Stimulated activated CD4-positive, alpha-beta T cell treated with anti-CD3 and anti-CD28 coated beads, Interleukin-2, amount 100 ng/mL, for 48 hours (primary cell): ENCODE results near the gene FAM124B.

ENCODE experiments used
- DNase-seq, 2 donors: peaks; one replicate each; pipeline ENCODE4 v3.0.0-alpha.2; 2020

Gene FAM124B, protein sequence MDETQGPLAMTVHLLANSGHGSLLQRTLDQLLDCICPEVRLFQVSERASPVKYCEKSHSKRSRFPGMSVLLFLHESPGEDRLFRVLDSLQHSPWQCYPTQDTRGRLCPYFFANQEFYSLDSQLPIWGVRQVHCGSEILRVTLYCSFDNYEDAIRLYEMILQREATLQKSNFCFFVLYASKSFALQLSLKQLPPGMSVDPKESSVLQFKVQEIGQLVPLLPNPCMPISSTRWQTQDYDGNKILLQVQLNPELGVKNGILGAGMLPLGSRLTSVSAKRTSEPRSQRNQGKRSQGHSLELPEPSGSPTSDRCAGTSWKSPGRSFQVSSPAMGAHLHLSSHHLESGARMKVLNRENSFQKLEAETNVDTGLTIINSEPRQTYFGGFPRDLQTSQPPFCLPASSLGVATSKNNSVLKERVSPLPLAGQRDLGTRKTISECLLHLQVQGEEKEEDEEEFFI

DNA sequence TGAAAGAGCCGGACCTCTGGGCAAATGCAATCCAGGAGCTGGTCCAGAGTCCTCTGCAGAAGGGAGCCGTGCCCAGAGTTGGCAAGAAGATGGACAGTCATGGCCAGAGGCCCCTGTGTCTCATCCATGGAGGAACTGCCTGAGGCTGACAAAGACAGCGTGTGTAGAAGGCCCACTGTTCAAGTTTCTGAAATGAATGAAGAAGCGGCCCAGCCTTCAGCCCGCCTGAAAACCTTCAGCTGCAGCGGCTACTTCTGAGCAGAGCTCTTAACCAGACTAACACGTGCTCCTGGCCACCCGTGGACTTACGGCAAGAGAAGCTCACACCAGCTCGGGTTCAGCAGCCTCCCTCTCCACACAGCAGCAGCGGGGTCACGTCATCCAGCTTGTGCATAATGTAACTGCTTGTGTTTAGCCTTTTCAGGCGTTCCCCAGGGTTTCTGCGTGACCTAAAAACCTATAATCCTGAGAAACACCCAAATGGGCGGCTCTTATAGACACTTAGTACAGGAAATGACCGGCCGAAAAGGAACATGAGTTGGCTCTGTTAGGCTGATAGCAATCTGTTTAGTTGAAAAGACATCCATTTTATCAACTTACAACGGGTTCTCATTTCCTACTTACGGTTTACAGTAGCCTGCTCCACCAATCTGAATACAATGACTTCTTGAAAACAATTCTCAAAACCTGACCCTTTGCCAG lies at the start of gene FAM124B:
Gene FAM124B, minus strand, starts transcription at position 467 of the 702 bp plus-strand sequence. Its CDS starts 339 bp downstream, at position 128.
- DNase-seq, result peak in 1 of 2 donors; percentile 15

DNA sequence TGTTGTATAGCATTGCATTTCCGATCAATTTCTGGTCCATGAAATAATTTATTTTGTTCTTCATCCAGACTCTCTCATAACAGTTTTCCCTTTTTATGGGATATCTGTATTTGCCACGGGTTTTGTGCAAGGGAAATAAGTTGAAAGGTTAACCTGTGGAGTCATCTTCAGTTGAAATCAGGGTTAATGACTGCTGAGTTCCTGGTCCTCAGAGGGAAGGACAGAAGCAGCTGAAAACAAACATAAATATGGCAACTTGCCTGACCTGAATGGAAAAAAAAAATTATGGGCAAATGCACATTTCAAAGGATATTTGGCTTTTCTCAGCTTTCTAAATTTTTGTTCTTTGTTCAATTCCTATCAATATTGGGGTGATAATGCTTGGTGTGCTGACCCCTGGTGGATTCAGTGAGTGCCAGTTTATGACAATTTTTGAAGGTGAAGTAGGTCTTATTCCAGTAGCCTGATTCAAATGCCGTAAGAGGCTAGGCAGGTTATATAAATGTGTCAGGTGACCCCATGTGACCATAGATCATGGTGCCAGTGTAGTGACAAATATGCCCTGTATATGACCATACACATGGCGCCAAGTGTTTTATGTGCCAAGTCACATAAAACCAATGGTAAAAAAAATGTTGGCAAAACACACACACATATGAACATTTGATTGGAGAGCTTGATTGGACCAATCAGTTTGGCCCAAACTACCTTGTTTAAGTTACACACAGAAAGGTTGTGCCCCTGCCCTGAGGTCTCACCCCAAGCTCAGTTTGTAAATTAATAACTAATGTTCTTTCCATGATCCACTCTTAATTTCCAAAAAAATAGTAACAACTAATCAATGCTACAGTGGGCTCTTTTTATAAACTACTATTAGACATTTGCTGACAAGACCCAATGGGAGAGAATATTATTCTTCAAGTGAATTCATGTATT lies 47.6 kb upstream of the FAM124B start:
- DNase-seq, result no peak

DNA sequence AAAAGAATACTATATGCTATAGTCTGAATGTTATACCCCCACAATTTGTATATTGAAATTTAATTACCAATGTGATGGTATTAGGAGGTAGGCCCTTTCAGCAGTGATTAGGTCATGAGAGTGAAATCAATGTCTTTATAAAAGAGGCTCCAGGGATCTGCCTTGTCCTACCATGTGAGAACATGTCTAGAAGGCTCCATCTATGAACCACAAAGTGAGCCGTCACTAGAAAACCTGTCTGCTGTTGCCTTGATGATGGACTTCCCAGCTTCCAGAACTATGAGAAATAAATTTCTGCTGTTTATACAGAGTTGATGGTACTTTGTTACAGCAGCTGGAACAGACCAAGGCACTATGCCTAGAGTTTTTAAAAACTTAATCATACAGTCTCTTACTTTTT lies 46.3 kb upstream of the FAM124B start:
- DNase-seq, result no peak

DNA sequence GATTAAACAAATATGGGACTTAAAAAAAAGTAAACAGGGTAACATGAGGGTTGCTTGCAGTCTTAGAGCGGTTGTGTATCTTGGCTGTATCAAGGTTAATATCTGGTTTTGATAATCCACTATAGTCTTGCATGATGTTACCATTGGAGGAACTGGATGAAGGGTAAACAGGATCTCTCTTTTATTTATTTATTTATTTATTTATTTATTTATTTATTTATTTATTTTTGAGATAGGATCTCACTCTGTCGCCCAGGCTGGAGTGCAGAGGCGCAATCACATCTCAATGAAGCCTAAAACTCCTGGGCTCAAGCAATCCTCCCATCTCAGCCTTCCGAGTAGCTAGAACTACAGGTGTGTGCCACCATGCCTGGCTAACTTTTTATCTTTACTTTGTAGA lies 42.9 kb upstream of the FAM124B start:
- DNase-seq, result no peak

DNA sequence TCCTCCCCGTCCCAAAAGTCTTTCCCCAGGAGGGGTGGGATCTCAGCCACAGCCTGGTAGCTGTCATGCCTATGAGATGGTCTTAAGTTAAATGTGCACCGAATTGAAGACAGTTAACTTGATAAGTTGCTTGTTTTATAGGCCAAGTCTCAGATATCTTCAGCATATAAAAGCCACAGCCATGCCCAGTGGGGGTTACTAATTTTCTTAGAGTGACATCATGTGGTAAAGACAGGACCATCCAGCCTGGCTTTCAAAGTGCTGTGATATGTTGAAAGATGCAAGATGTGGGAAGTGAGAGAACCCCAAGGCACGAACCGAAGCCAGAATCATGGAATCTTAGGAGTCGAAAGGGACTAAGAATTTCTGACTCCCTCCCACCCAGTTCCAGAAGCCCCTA lies 42.1 kb upstream of the FAM124B start:
- no peak for DNase-seq

DNA sequence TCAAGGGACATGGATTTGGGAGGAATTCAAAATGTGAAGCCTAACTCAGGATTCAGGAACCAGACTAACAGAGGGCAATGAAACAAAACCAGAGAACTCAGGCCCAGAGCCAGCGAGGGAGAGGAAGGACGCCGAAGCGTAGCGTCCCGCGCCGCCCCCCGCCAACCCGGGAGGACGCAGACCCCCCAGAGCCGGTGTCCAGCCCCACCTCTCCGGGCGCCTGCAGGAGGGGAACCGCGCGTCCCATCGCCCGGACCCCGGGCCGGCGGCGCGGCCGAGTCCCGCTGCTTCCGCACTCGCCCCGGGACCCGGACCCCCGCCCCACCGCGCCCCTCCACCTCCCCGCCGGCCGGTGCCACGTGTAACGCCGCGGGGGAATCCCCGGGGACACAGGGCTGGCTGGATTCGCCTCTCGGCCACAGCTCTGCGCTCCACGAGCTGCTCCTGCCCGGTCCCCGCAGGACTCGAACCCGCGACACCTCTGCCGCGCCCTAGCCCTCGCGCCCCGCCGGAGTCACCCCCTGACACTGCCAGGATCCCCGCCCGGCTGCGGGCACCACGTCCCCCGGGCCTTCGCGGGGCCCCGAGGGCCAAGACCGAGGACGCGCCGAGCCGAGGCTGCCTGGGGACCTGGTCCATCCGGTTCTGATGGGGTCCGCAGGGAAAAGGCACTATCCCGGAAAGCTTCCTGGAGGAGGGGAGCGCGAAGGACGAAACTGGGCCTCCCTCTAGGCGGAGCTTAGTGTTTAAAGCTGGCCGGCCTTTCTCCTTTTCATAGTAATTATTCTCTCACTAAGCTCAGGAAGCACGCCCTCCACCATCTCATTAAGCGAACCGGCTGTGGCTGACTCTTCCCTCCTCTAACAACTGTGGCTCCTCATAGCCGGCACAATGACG lies 40.4 kb upstream of the FAM124B start:
- DNase-seq, result no peak

DNA sequence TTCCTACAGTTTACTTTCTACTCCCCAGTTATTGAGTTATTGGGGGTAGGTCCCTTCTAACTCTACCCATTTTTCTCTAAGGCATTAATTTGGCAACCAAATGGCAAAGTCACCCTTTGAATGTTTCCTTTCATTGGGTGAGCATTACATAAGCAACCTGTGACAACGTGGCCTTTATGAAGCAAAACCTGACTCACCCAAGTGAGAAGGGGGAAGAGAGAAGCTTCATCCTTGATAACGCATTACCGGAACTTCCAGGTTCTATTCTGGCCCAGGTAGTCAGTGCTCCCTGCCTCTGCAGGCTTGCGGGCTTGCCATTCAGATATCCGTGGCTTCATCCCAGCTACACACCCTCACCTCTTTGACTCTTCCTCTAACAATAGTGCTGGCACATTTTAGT lies 39.1 kb upstream of the FAM124B start:
- DNase-seq, result no peak

DNA sequence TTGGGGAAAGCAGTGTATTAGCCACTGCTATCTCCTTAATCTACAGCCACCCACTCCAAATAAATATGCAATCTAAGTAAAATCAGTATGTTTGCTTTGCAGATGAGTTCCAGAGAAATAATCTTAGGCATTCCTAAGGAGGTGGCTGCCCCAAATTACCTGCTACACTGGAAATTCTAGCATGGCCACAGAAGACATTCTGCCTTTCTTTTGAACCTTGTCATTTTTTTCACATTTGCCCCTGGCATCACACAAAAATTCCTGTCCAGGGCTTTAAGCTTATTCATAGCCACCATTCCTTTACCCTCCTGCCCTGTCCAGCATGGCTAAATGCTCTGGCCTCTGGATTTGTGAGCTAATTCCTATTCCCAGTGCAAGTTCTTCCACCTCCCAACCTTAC lies 36.8 kb upstream of the FAM124B start:
- no peak for DNase-seq

DNA sequence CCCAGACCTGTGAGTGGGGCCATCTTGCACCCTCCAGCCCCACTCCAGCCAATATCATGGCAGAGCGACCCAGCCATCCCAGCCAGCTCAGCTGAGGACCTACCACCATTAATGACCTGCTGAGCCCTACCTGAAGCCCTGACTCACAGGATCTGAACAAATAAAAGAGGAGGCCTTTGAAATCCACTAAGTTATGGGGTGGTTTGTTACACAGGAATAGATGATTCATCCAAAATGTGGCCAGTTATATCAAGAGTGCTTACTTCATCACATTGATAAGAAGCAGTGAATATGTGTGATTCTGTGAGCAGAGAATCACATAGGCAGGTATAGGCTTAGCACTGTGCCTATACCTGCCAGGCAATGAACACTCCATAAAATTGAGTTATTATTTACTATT lies 34.7 kb upstream of the FAM124B start:
- DNase-seq, result no peak

DNA sequence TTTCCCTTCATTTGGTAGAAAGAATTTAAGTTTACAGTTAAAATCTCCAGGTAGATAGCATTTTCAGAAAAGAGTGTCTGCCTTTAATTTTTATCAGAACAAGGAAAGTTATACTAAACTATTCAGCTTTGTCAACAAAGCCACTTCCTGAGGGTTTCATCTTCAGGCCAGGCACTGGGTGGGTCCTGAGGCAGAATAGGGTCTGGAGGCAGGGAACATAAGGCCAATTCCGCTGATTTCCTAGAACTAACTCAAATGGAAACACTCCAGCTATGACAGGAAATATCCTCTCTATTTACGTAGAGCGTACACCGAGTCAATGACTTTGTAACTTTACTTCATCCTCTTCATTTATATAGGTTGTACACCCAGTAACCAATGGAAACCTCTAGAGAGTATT lies 32.7 kb upstream of the FAM124B start:
- DNase-seq, result no peak

DNA sequence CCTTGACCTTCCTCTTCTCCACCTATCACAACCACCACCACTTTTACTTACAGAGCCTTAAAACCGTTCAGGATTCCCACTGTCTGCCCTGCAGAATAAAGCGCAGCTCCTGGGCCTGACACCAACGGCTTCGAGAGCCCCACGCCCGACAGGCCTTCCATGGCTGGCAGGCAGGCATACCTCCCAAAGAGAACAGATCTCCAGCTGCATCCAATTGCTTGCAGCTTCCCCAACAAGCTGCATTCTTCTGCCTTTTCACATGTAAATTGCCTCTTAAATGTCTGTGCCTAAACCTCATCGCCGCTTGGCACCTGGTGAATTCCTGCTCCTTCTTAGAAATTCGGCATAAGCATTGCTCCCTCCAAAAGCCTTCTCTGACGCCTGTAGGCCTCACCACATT lies 31.5 kb upstream of the FAM124B start:
- no peak for DNase-seq

DNA sequence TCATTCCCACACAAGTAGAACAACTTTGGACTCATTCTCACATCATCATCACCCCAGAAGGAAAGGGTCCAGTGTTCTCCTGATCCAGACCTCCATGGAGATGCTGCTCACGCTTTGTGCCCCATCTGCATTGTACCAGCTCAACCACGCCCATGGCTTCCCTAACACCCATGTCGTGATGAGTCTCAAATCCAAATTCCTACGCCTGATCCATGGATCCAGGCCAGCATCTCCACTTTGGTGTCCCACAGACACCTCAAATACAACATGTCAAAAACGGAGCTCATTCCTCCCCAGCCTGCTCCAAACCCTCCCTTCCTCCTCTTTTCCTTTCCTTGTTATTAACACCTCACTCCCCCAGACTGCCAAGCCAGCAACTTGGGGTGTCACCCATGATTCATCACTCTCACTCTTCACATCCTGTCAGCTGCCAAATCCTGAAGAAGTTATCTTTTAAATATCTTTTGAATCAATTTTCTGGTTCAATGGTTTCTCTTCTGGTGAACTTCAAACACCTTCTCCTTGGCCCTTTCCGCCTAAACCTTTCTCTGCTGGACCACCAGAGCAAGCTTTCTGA lies 30.2 kb upstream of the FAM124B start:
- DNase-seq, result no peak

DNA sequence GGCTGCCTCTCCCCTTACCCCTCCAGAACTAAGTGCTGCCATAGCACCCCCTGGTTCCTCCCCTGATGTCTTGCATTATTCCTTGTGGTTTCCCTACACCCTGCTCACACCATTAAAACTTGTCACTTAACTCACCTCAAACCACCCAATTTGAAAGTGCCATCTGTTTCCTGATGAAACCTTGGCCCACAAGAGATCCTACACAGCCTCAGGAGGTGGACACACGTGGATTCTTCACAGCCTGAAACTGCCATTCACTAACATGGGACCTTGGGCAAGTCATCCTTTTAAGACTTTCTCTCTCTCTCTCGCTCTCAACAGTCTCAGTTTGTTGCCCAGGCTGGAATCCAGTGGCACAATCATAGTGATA lies 27.5 kb upstream of the FAM124B start:
- no peak for DNase-seq

DNA sequence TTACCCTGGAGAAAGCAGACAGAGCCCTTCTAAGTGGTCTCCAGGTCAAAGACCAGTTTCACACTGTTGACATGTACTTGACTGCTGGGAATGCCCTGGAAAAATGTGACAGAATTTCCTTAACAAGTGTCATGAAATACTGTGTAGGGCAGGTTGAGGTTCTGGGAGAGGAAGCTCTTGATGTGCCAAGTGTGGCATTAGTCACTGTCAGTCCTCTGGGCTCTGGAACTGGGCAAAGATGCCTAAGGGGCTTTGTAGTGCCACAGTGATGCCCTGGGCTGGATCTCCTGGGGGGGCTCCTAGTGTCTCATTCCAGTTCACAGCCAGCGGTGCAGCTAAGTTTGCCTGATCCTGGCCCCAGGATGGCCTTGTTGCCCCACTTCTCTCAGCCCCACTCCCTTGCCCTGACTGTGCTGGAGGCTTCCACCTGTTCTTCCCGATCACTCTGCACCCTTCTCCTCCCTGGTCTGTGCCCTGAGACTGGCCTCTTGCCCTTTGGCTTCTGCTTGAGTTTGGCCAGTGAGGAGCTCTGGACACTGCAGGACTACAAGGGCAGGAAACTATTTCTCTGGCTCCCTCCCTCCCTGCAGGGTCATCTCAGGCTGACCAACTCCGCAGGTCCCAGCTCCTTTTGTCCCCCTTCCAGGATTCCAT lies 27.0 kb upstream of the FAM124B start:
- no peak for DNase-seq

DNA sequence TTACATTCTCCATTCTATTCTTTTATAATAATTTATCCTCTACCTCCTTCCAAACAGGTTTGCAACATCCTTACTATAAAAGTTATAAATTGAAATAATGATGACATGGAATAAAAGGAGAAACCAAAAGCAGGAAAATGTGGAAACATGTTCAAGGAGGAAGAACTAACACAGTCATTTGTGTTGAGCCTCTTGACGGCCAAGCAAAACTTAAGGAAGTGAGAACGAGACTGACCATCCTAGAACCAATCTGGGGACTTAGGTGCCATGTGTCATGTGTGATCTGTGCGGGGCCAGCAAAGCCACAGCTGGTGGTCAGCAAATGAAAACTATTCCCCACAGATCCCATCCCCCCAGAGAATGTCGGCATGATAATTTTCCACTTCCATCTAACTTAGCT lies 25.6 kb upstream of the FAM124B start:
- DNase-seq, result no peak

DNA sequence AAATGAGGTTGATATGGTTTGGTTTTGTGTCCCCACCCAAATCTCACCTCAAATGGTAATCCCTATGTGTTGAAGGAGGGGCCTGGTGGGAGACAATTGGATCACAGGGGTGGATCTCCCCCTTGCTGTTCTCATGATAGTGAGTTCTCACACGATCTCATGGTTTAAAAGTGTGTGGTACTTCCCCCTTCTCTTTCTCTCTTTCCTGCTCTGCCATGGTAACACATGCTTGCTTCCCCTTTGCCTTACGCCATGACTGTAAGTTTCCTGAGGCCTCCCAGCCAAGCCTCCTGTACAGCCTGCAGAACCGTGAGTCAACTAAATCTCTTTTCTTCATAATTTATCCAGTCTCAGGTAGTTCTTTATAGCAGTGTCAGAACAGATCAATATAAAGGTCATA lies 24.7 kb upstream of the FAM124B start:
- DNase-seq, result no peak

DNA sequence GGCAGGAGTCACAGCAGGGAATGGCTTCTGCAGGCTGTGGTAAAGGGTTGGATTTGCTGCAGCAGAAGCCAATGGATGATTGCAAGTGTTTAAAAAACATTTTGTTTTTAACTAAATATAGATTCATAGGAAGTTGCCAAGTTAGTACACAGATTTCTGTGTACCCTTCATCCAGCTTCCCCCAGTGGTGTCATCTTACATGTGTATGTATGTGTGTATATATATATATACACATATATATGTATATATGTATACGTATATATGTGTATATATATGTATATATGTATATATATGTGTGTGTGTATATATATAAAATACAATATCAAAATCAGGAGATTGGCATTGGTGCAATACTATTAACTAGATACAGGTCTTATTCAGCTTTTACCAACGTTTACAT lies 19.2 kb upstream of the FAM124B start:
- DNase-seq, result no peak

DNA sequence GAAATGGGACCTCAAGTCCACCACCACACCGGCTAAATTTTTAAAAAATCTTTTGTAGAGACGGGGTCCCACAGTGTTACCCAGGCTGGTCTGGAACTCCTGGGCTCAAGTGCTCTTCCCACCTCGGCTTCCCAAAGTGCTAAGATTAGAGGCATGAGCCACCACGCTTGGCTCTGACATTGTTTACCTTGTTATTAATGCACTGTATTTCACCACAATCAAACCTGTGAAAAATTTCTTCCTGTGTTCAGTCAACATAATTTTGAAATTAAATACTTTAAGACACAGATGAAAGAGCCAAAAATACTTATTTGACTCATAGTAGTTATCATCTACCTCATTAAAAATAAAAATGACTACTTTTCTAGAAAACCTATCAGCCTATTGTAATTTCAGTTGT lies 16.0 kb upstream of the FAM124B start:
- no peak for DNase-seq

DNA sequence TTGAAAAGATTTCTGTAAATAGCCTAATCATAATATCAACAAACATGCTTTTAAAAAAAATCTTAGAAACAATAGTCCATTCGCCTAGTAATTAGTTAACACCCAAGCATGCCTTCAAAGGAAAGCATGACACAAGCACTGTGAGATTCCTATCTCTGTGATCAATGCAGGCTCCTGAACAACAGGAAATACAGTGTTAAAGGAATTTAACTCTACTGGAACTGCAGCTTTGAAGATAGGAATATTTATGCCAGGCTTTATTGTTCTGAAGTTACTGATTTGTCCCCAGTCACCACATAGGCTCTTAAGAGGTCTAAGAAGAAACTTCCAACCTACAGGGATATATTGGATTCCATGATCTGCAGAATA lies 15.4 kb upstream of the FAM124B start:
- no peak for DNase-seq

DNA sequence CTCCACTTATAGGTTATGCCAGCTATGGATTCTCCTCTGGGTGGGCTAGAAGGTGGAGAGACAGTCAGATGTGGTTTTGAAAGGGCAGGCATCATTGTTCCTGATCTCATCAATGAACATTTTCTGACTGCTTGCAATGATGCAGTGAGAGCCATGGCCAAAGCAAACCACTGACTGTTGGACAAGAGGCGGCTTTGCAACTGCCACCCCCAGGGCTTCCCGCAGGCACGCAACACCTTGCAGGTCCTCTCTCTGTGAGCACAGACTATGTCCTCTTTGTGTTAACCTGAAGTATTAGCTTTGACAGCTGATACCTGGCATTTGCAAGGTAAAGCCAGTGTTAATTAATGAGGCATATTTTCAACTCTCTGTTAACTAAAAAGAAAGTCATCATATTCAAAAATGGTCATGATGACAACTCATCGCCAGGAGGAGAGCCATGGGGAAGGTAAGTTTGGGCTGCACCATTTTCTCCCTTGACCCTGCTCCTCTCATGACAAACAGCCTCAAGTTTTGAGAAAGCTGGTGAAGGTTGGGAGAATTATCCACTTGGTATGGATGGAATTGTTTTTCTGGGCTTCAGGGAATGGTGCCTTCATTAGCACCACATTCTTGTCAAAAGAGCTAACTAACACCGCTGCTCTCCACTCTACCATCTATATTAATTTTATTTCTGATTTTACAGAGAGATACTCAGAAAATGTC lies 14.9 kb upstream of the FAM124B start:
- DNase-seq, result no peak

DNA sequence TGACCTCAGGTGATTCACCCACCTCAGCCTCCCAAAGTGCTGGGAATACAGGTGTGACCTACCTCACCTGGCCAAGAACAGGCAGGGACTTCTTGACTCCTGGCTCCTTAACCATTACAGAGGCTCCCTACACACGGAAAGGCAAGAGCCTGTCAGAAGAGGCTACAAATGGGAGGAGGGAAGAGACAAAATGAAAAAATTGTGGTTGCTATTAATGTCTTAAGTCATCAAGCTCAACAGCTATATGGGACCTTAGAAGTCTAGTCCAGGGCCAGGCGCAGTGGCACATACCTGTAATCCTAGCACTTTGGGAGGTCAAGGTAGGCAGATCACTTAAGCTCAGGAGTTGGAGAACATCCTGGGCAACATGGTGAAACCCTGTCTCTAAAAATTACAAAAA lies 11.5 kb upstream of the FAM124B start:
- DNase-seq, result no peak
